ENCODE results near the gene HSCB. TPM values are rescaled to one million over a fixed set of nuclear protein-coding genes. Genes with fewer than 3 reads are reported as not detected.

Gene HSCB
- total RNA-seq, 2 donors from 2014 or later = 17.7 to 22.4 TPM

DNA sequence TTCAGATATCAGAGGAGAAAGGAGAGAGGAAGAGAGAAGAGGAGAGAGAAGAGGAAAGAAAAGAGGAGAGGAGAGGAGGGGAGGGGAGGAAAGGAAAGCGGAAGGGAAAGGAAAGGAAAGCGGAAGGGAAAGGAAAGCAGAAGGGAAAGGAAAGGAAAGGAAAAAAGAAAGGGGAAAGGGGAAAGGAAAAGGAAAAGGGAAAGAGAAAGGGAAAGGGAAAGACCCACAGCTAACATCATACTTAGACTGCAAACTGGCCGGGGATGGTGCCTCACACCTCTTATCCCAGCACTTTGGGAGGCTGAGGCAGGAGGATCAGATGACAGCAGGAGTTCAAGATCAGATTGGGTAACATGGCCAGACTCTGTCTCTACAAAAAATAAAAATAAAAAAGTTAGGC lies 11.7 kb upstream of the HSCB start:
- TF ChIP-seq, protein P1, sequence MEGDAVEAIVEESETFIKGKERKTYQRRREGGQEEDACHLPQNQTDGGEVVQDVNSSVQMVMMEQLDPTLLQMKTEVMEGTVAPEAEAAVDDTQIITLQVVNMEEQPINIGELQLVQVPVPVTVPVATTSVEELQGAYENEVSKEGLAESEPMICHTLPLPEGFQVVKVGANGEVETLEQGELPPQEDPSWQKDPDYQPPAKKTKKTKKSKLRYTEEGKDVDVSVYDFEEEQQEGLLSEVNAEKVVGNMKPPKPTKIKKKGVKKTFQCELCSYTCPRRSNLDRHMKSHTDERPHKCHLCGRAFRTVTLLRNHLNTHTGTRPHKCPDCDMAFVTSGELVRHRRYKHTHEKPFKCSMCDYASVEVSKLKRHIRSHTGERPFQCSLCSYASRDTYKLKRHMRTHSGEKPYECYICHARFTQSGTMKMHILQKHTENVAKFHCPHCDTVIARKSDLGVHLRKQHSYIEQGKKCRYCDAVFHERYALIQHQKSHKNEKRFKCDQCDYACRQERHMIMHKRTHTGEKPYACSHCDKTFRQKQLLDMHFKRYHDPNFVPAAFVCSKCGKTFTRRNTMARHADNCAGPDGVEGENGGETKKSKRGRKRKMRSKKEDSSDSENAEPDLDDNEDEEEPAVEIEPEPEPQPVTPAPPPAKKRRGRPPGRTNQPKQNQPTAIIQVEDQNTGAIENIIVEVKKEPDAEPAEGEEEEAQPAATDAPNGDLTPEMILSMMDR (conservative IDR thresholded peaks at IDR 0.05) = no peak
- Histone ChIP-seq H3K4me3 (ENCODE audit: low read length) (no peak overlapping the region), H3K27me3 (ENCODE audit: control insufficient read depth, insufficient read depth, low read length, poor library complexity, severe bottlenecking) (no peaks in the 10 kb centered on the region), H3K9me3 (ENCODE audit: control insufficient read depth, low read length) (no peaks in the 10 kb centered on the region), H3K27ac (ENCODE audit: low read depth, low read length) (no peak overlapping the region), H3K36me3 (ENCODE audit: control insufficient read depth, insufficient read depth, low read length) (peaks cover 32% of the 10 kb centered on the region), H3K4me1 (ENCODE audit: control insufficient read depth, insufficient read depth, low read length) (no peaks in the 10 kb centered on the region), H3K9ac (ENCODE audit: extremely low read depth, low read length, poor library complexity, severe bottlenecking) (no peak overlapping the region)
- Mint-ChIP-seq H3K36me3 (ENCODE audit: low read depth) (peaks cover 69% of the 10 kb centered on the region), H3K27me3 (ENCODE audit: insufficient read depth) (no peaks in the 10 kb centered on the region), H3K9me3 (no peaks in the 10 kb centered on the region), H3K27ac (no peak overlapping the region), H3K4me3 (no peak overlapping the region), H3K4me1 (peaks cover 9% of the 10 kb centered on the region)
- WGBS, 2 experiments (ENCODE audit: insufficient coverage in 1 of 2, insufficient read length in 1 of 2) = 78 to 94% methylated on average over 3 of the region's 3 CpGs
- no peak for DNase-seq

DNA sequence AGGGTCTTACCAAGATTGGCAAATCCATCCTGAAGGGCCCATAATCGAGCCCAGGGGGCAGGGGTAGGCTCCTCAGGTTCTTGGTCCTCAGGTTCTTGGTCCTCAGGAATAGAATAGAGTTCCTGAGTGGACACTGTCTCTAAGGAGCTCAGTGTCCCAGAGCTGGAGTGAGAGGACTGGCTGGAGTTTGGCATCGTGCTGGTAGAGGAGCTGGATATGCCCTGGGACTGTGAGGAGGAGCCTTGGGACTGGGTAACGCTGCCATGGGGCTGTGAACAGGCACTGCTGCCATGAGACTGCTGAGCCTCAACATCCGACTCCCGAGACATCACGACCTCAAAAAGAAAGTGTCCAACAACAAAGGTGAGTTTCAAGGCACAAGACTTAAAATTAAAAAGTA lies 7.4 kb upstream of the HSCB start:
- WGBS, 2 experiments (ENCODE audit: insufficient coverage in 1 of 2, insufficient read length in 1 of 2) = 94 to 100% methylated on average over 3 to 6 of the region's 6 CpGs

DNA sequence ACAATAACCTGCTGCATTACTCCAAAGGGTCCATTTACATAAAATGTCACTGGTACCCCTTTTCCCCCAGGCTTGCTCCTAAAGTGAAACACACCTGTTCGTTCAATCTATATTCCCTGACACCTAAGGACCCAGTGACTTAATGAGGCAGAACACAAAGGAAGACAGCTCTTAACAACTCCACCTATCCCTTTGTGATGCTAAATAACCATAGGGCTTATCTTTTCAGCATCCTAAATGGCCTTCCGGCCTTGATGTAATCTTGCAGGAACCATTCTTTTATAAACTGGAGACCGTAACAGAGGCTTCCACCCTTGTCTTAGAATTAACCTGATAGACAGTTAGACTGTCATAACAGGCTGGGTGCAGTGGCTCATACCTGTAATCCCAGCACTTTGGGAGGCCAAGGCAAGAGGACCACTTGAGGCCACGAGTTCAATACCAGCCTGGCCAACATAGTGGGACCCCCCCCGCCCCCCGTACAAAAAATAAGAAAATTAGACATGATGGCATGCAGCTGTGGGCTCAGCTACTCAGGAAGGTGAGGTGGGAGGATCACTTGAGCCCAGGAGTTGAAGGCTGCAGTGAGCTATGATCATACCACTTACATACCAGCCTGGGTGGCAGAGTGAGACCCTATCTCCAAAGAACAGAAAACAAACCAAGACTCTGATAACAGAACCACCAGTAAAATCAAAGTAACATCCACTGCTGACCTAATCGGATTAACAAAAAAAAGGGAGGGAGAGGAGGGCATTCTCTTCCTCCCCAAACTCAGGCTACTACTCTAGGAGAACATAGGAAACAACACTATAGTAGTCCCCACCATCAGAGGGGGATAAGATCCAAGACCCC lies 5.3 kb upstream of the HSCB start:
- Histone ChIP-seq H3K36me3 (ENCODE audit: control insufficient read depth, insufficient read depth, low read length) (peaks cover 17% of the 10 kb centered on the region), H3K27ac (ENCODE audit: low read depth, low read length) (no peak overlapping the region), H3K4me3 (ENCODE audit: low read length) (no peak overlapping the region), H3K27me3 (ENCODE audit: control insufficient read depth, insufficient read depth, low read length, poor library complexity, severe bottlenecking) (no peaks in the 10 kb centered on the region), H3K9me3 (ENCODE audit: control insufficient read depth, low read length) (no peaks in the 10 kb centered on the region), H3K4me1 (ENCODE audit: control insufficient read depth, insufficient read depth, low read length) (peaks cover 13% of the 10 kb centered on the region), H3K9ac (ENCODE audit: extremely low read depth, low read length, poor library complexity, severe bottlenecking) (no peak overlapping the region)
- 42 to 66% methylated on average over 6 to 7 of the region's 7 CpGs for WGBS, 2 experiments (ENCODE audit: insufficient coverage in 1 of 2, insufficient read length in 1 of 2)
- H3K4me1 Mint-ChIP-seq = peaks cover 47% of the 10 kb centered on the region
- peak; percentile 61 for DNase-seq
- no peaks in the 10 kb centered on the region for H3K27me3 Mint-ChIP-seq (ENCODE audit: insufficient read depth)
- H3K36me3 Mint-ChIP-seq (ENCODE audit: low read depth) = peaks cover 28% of the 10 kb centered on the region
- peak overlapping the region; percentile 78 for H3K27ac Mint-ChIP-seq
- no peaks in the 10 kb centered on the region for H3K9me3 Mint-ChIP-seq
- peak overlapping the region; percentile 29 for H3K4me3 Mint-ChIP-seq
- TF ChIP-seq, protein P1 (conservative IDR thresholded peaks at IDR 0.05) = no peak

More for the DNA sequence above, 7.4 kb upstream of the HSCB start:
- Histone ChIP-seq H3K36me3 (ENCODE audit: control insufficient read depth, insufficient read depth, low read length) (peaks cover 17% of the 10 kb centered on the region), H3K9me3 (ENCODE audit: control insufficient read depth, low read length) (no peaks in the 10 kb centered on the region), H3K27me3 (ENCODE audit: control insufficient read depth, insufficient read depth, low read length, poor library complexity, severe bottlenecking) (no peaks in the 10 kb centered on the region), H3K9ac (ENCODE audit: extremely low read depth, low read length, poor library complexity, severe bottlenecking) (no peak overlapping the region), H3K27ac (ENCODE audit: low read depth, low read length) (no peak overlapping the region), H3K4me3 (ENCODE audit: low read length) (no peak overlapping the region), H3K4me1 (ENCODE audit: control insufficient read depth, insufficient read depth, low read length) (peaks cover 13% of the 10 kb centered on the region)
- Mint-ChIP-seq H3K4me3 (no peak overlapping the region), H3K4me1 (peaks cover 42% of the 10 kb centered on the region), H3K27me3 (ENCODE audit: insufficient read depth) (no peaks in the 10 kb centered on the region), H3K9me3 (no peaks in the 10 kb centered on the region), H3K36me3 (ENCODE audit: low read depth) (peaks cover 39% of the 10 kb centered on the region), H3K27ac (peak overlapping the region; percentile 87)
- peak; percentile 48 for DNase-seq
- TF ChIP-seq, protein P1 (conservative IDR thresholded peaks at IDR 0.05) = no peak

All from endodermal cell (in vitro differentiated cells).